Ascending aorta (tissue), 2 donors: Measurements from ENCODE around the gene CTAGE1. TPM values are rescaled to one million over a fixed set of nuclear protein-coding genes. Genes with fewer than 3 reads are reported as not detected.
"Not testable (repeated sequence)": the region's sequence is repeated elsewhere in the genome, so short reads cannot be mapped to it uniquely, and the experiment has no call there.

ENCODE experiments used
- DNase-seq, 2 donors: peaks; one replicate each; pipeline ENCODE4 v3.0.0-alpha.2; 2019; ENCODE audit warnings: low spot score in 2 of 2
- H3K27ac ChIP-seq, 2 donors: fragments of 200-600 bp; sonication (generic); one replicate each; pipeline ENCODE4 v1.5.1; 2016 to 2017; ENCODE audit warnings: mild to moderate bottlenecking in 1 of 2
- H3K27me3 ChIP-seq: fragments of 200-600 bp; sonication (generic); one replicate; pipeline ENCODE4 v1.5.1; 2017
- H3K36me3 ChIP-seq, 2 donors: fragments of 200-600 bp; sonication (generic); one replicate each; pipeline ENCODE4 v1.5.1; 2016
- H3K4me1 ChIP-seq, 2 donors: fragments of 200-600 bp; sonication (generic); one replicate each; pipeline ENCODE4 v1.5.1; 2016 to 2017; ENCODE audit warnings: mild to moderate bottlenecking in 1 of 2
- H3K4me3 ChIP-seq, 2 donors: fragments of 200-600 bp; sonication (generic); one replicate each; pipeline ENCODE4 v1.5.1; 2016 to 2017; ENCODE audit warnings: mild to moderate bottlenecking in 1 of 2
- H3K9me3 ChIP-seq, 2 donors: fragments of 200-600 bp; sonication (generic); one replicate each; pipeline ENCODE4 v1.5.1; 2016
- CTCF ChIP-seq, 3 experiments: fragments of 200-600 bp in 2 of 3; fragments of 450-650 bp in 1 of 3; sonication (generic) in 2 of 3; IDR thresholded peaks; one replicate each; pipeline ENCODE4 v1.5.1; 2016 to 2019; ENCODE audit warnings: antibody characterized with exemption in 3 of 3, mild to moderate bottlenecking in 1 of 3, moderate library complexity in 1 of 3
- intact Hi-C: fragments of 100-400 bp; cut with DNase I; formaldehyde crosslinking; loops from one replicate; pipeline ENCODE4 v1.15.1; 2023
- total RNA-seq: library from RNA; depleted of rRNA; stranded (reverse); fragments of >200 nt; gene quantifications from one replicate; pipeline ENCODE4 v1.1.0, GENCODE V29; 2016

Gene CTAGE1
- total RNA-seq, 1 donor from 2014 or later, result not detected

- no peak for TF ChIP-seq CTCF (IDR thresholded peaks at IDR 0.05)
- Histone ChIP-seq H3K36me3 (no peaks in the 10 kb centered on the region), H3K4me3 (no peak overlapping the region), H3K27me3 (no peaks in the 10 kb centered on the region), H3K9me3 (peaks cover 0 to 9% of the 10 kb centered on the region in 2 donors), H3K27ac (no peak overlapping the region), H3K4me1 (no peaks in the 10 kb centered on the region)
- intact Hi-C loops, result no loop called here
- DNase-seq, result no peak
Measured at GRCh38 chr18:22405142-22405541, 12.6 kb downstream of the CTAGE1 start.

- no peak overlapping the region for H3K27ac ChIP-seq
Measured at GRCh38 chr18:22403950-22404349, 13.8 kb downstream of the CTAGE1 start.

DNA sequence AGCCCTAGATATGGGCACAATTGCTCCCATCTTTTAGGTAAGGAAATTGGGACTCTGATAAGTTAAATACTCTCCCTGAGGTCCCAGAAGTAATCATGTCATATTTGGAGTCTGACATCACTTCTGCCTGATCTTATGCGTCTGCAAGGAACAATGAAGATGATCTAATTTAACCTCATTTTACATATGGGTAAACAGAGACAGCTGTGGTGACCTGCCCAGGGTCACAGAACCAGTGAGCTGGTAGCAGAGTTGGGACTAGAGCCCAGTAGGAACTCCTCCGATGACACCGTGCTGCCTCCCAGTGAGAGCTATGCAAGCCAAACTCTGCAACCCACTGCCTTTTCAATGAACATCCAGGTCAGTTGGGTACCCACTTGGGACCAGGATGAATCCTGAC lies 17.8 kb downstream of the CTAGE1 start:
- no peak for DNase-seq
- no peaks in the 10 kb centered on the region for H3K4me1 ChIP-seq
- no peak overlapping the region for H3K4me3 ChIP-seq
- peaks cover 0 to 5% of the 10 kb centered on the region in 2 donors for H3K9me3 ChIP-seq
- no peak for TF ChIP-seq CTCF (IDR thresholded peaks at IDR 0.05)
- no peaks in the 10 kb centered on the region for H3K36me3 ChIP-seq
- H3K27me3 ChIP-seq, result no peaks in the 10 kb centered on the region
- intact Hi-C loops, result no loop called here
- no peak overlapping the region for H3K27ac ChIP-seq

More at GRCh38 chr18:22403950-22404349, 13.8 kb downstream of the CTAGE1 start:
- Histone ChIP-seq H3K9me3 (peaks cover 0 to 9% of the 10 kb centered on the region in 2 donors), H3K4me1 (no peaks in the 10 kb centered on the region), H3K36me3 (no peaks in the 10 kb centered on the region), H3K4me3 (no peak overlapping the region), H3K27me3 (no peaks in the 10 kb centered on the region)
- TF ChIP-seq CTCF (IDR thresholded peaks at IDR 0.05), result no peak
- intact Hi-C loops, result no loop called here
- no peak for DNase-seq

DNA sequence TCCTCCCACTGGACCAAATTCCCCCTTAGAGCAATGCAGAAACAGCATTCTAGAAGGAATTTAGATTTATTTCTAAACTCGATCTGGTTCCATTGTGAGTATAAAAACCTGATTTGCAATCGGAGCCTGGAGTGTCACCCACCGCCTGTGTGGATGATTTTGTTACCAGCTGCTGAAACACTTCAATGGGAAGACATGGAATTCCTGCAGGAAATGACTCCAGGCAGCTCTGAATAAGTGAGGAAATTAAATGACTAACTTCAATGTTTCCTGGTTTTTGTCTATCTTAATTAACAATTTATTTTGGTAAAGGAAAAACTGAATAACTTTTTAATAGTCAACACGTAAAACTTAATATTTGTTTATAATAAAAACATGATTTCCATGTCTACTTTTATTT lies 19.3 kb downstream of the CTAGE1 start:
- H3K9me3 ChIP-seq, result no peaks in the 10 kb centered on the region
- DNase-seq, result no peak
- intact Hi-C loops, result no loop called here

GRCh38 chr18:22394428-22394827 lies 23.3 kb downstream of the CTAGE1 start:
- intact Hi-C loops, result no loop called here
- no peaks in the 10 kb centered on the region for H3K27me3 ChIP-seq
- no peak overlapping the region for H3K27ac ChIP-seq
- no peaks in the 10 kb centered on the region for H3K36me3 ChIP-seq
- no peak overlapping the region for H3K4me3 ChIP-seq
- no peaks in the 10 kb centered on the region for H3K9me3 ChIP-seq
- peaks cover 0 to 7% of the 10 kb centered on the region in 2 donors for H3K4me1 ChIP-seq
- TF ChIP-seq CTCF (IDR thresholded peaks at IDR 0.05), result no peak
- DNase-seq, result no peak

More for the DNA sequence above, 19.3 kb downstream of the CTAGE1 start:
- Histone ChIP-seq H3K36me3 (no peaks in the 10 kb centered on the region), H3K27me3 (no peaks in the 10 kb centered on the region), H3K4me3 (no peak overlapping the region), H3K27ac (no peak overlapping the region), H3K4me1 (no peaks in the 10 kb centered on the region)
- TF ChIP-seq CTCF (IDR thresholded peaks at IDR 0.05), result no peak

DNA sequence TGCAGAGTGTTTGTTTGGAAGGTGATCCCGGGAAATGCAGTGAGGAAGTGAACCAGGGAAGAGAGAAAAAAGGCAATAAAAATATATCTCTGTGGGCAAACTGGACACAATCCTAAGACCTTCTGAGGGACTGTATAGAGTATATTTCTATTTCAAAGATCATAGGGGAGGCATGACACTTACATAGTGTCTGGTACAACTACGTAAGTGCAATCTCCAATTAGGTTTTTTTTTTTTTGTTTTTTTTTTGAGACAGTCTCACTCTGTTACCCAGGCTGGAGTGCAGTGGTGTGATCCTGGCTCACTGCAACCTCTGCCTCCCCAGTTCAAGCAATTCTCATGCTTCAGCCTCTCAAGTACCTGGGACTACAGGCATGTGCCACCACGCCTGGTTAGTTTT lies 24.6 kb downstream of the CTAGE1 start:
- intact Hi-C loops, H3K27me3 ChIP-seq, DNase-seq, H3K9me3 ChIP-seq, H3K4me3 ChIP-seq, H3K27ac ChIP-seq, H3K36me3 ChIP-seq: not testable (repeated sequence)
- peaks cover 0 to 13% of the 10 kb centered on the region in 2 donors for H3K4me1 ChIP-seq
